GM19328 (cell line): ENCODE measurements around the gene CUBN.
A peak's percentile ranks its signal among the peaks of the same experiment; 100 is the strongest.

Source experiments
- ATAC-seq: cut with Tn5 transposase; IDR thresholded peaks from one replicate; pipeline ENCODE4 v1.9.1; 2021; ENCODE audit warnings: mild to moderate bottlenecking, moderate library complexity; ENCODE audit not compliant: unreplicated experiment

The CUBN gene

DNA sequence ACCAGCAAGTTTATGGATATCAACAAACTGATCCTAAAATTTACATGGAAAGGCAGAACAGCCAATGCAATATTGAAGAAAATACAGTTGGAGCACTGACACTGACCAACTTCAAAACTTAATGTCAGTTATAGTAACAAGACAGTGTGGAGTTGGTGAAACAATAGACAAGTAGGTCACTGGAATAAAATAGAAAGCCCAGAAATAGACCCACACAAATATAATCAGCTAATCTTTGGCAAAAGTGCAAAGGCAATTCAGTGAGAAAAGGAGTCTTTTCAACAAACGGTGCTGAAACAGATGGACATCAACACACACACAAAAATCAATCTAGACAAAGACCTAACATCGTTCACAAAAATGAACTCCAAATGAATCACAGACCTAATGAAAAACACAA lies 326.1 kb downstream of the CUBN start:
- no peak for ATAC-seq

DNA sequence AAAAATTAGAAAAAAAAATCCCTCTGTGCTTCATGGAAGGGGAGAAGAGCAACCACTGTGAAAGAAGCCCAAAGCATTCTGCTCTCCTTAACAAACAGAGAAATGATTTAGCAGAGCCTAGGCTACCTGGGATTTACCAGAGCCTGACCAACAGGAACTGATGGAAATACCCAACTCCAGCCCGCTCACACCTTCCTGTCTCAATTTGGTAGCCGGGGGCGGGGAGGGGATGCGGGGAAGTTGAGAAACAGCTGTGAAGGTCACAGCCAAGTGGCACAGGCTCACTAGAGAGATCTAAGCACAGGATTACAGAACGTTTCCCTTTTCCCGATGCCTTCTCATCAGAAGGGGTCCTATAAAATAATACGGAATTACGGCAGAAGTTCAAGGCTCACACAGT lies 330.0 kb downstream of the CUBN start:
- ATAC-seq, result peak; percentile 60

- ATAC-seq, result no peak
These were observed 331.0 kb downstream of the CUBN start for GRCh38 chr10:16798571-16798970.

DNA sequence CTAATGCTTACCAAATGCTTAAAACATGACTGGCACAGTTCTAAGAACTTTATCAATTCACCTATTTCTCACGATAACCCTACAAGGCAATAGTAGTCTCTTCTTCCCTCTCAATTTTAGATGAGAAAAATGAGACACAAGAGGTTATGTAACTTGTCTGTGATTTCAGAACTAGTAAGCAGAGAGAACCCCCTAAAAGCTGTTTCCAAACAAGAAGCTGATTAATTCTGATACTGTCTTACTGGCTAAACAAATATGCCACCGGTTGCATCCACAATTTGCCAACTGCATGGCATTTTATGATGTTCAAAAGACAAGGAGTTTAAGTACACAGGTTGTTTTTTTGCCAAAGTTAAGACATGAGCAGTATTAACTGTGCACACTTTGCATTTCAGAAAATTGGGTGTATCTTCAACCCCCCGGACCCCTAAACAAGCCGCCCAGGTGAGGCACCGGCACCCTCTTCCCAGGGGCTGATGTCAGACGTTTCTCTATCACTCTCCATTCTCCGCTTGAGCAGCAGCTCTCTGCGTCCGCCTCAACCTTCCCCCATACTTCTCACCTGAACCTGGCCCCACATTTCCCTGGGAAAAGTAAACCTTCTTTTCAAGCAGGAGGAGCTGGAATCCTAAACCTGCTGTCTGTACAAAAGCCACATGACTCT lies 334.1 kb downstream of the CUBN start:
- no peak for ATAC-seq

- no peak for ATAC-seq
These were observed 335.6 kb downstream of the CUBN start for GRCh38 chr10:16794005-16794404.

DNA sequence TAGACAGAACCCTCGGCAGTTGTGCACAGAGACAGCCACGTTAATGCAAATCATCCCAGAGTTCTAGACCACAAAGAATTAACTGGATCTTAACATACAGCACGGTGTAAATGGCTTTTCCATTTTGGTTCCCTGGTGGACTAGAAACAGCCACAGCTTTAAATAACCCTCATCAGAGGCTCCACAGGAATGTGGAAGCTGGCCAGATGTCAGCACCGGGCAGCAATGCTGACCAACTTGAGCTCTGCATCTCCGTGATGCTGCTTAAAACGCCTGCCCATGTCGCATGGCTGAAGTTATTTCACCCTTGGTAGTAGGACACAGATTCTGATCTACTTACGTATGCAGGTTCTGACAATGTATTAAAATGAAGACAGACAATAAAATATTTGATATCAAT lies 336.9 kb downstream of the CUBN start:
- ATAC-seq, result no peak

GRCh38 chr10:16789765-16790164 lies 339.8 kb downstream of the CUBN start:
- ATAC-seq, result no peak

DNA sequence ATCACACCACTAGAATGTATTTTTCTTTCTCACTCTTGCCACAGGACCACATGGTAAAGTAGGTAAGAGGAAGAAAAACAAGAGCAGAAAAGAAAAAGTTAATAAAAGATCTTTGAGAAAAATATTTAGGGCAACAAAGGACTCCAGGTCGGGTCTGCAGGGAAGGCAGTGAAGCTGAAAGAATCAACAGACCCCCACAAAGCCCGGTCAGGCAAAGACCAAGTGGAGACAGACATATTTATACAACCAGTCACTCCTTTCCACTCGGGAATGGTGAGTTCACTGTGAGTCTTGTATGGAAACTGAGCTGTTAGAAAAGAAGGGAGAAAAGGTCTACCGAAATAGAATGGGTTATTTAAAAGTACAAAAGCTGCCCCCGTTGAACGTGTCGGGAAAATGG lies 340.4 kb downstream of the CUBN start:
- no peak for ATAC-seq

- ATAC-seq, result no peak
These were observed 340.8 kb downstream of the CUBN start for GRCh38 chr10:16788778-16789177.

GRCh38 chr10:16788125-16788524 lies 341.5 kb downstream of the CUBN start:
- ATAC-seq, result no peak

GRCh38 chr10:16787361-16787791 lies 342.2 kb downstream of the CUBN start:
- no peak for ATAC-seq

- ATAC-seq, result no peak
These were observed 349.2 kb downstream of the CUBN start for GRCh38 chr10:16780338-16780880.

GRCh38 chr10:16779384-16779915 lies 350.2 kb downstream of the CUBN start:
- ATAC-seq, result peak; percentile 65

- ATAC-seq, result no peak
These were observed 351.9 kb downstream of the CUBN start for GRCh38 chr10:16777473-16778370.

GRCh38 chr10:16776896-16777295 lies 352.7 kb downstream of the CUBN start:
- no peak for ATAC-seq
